Inflammatory macrophage (primary cell): ENCODE results near the gene TAF4.

ENCODE experiments used
- DNase-seq, 2 donors: peaks; one replicate each; pipeline ENCODE4 v3.0.0-alpha.2; 2020 to 2022

Gene TAF4

DNA sequence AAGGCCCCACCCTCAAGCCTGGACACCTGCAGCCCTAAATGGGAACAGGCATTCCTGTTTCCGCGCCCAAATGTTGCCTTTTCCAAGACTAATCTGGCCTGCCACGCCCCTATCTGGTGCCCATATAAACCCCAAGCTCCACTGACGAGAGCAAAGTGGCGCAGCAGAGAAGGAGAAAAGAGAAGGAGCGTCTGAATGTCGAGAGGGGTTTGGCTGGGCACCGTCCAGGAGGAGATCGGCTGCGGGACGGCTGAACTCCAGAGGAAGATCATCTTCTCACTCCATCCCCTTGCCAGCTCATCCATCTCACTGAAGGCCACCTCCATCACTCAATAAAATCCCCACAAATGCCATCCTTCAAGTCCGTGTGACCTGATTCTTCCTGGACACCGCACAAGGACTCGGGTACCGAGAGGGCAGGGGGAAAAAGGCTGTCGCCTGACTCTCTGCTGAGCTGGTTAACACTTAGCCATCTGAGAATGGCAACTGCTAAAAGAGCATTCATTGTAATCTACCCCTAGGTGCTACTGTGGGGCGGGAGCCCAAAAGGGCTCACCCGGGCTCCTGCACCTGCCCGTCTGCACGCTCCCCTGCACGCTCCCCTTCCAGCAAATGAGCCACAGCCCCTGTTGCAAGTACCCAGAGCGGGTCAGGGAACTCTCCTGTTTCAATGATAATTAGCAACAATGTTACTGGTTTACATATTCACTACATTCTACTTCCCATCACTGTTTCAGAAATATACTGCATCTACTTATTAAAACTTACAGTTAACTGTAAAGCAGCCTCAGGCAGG is 23.5 kb downstream of the TAF4 start:
- DNase-seq = no peak

- no peak for DNase-seq
Measured at GRCh38 chr20:62040933-62041332, 24.7 kb downstream of the TAF4 start.

GRCh38 chr20:62040381-62040922 is 25.2 kb downstream of the TAF4 start:
- no peak for DNase-seq

GRCh38 chr20:62039738-62040137 is 25.9 kb downstream of the TAF4 start:
- DNase-seq = no peak

DNA sequence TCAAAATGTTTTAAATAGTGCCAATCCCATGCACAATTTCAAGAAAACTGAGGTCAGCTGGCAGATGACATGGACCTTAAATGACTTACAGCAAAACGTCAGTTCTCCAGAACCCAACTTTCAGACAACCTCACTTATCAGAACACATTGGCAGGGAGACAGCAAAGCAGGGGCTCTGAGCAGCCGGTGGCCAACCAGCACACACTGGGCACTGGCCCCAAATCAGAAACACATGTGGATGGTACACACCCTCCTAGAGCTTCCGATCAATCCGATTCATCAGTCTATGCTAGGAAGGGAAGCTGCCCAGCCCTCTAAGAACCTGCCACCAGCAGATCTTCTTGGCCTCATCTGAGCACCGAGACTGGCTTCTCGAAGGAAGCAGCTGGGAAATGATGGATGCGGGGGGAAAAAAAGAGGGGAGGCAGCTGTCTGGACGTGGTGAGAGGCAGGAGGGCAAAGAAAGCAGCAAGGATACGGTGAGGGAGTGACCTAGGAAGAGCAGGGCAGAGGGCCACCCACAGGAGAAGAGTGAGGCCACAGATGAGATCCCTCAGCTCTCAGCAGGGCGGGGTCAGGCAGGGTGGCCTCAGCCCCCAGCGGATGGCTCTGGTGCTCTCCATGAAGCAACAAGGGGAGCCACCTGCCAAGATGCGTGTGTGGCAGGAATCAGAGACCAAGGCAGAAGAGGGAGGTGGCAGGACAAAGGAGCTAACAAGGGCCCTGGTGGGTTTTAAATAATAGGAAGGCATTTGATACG is 32.9 kb downstream of the TAF4 start:
- DNase-seq = no peak

DNA sequence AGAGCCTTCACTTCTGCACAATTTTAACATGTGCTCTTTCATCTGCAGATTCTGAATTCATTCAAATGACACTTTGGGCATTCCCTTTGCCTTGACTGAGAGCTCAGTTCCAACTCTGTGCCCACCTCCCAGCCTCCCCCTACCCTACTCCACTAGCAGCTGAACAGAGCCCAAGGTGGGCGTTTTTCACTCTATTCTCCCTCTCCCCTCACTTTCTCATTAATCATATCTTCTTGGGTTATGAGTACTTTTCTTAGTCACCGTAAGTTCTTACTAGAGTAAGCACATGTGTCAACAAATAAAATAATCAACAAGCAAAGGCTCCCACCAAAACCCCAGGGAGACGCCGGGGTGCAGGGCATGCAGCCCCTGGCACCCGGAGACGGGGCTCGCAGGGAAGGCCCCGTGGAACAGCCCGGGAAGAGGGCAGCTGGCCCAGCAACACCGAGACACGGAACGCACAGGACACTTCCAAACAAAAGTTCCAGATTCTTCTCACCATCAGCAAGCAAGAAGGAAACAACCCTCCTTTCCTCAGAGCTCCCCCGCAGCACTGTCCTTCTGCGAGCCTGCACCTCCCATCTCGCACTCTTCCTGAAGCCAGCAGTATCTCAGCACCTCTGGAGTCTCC is 34.1 kb downstream of the TAF4 start:
- no peak for DNase-seq

GRCh38 chr20:62030834-62031434 is 34.7 kb downstream of the TAF4 start:
- DNase-seq = no peak

DNA sequence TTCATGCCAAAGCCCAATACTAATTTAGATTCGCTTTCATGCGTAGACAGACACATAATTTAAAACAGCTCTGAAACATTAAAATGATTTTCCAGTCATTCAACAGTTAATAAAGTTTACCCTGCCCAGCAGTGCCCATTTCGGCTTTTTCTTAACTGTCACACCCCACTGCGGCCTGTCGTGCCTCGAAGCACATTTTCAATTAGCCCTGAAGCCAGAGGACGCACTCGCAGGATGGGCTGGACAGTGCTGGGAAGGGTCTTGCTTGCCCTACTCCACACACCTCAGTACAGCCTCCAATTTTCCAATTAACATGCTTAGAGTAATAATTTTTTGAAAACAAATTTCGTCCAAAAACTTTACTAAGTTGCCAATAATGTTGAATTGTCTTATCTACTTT is 35.3 kb downstream of the TAF4 start:
- DNase-seq = no peak

DNA sequence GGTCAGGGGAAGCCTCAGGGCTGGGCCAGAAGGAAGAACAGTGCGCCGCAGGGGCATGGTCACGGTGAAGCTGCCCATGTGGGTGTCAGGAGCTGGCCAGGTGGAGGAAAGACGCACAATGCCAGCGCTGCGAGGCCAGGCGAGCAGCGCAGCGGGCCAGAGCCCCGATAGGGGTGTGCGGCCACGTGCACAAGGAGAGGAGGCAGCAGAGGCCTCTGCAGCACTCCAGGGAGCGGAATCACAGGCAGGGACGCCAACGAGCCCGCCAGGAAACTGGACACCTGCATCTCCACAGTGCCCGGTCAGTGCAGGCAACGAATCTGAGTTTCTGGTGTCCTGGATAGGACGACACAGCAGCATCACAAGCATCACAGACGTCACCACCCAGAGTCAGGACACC is 35.7 kb downstream of the TAF4 start:
- DNase-seq = no peak

DNA sequence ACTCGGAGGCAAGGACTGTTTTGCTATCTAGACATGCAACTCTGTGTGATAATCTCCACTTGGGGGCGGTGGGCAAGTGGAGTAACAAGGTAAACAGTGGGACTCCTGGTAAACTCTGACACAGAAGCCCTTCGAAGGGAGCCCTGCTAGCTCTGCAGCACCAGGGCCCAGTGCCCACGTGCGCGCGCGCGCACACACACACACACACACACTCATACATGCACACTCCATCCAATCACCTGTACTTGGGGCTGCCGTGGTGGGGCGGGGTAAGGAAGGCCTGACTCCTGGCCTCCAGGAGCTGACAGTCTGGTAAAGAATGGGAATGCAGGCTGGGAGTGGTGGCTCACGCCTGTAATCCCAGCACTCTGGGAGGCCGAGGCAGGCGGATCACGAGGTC is 36.4 kb downstream of the TAF4 start:
- no peak for DNase-seq

GRCh38 chr20:62028384-62028783 is 37.3 kb downstream of the TAF4 start:
- no peak for DNase-seq

- no peak for DNase-seq
Measured at GRCh38 chr20:62027698-62028321, 37.9 kb downstream of the TAF4 start.

DNA sequence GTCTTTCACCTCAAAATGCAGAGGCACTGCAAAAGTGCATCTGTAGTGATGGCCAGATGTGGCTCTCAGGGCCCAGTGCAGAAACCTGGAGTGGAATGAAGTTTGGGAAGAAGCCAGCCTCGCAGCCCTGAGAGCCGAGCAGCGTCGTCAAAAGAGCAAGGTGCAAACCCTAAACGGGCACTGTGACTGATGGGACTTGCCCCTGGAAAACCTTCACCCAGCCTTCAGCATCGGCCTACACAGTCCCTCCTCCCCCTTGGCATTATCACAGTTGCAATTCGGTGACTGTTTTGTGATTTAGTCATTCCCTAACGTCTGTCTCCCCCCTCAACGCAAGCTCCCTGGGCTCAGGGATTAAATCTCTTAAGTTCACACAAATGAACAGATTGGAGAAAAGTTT is 38.6 kb downstream of the TAF4 start:
- no peak for DNase-seq

DNA sequence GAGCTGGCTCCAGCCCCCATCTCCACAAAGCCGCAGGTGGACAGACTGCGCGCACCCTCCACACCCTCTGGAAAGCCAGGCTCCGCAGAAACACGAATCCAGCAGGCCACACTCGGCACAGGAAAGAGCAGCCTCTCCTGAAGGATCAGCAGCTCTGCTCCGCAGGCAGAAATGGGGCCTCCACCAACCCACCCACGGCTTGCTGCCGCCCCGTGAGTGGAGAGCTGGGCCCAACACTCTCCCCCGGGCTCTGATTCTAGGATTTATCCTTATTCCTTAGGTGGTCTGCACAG is 39.2 kb downstream of the TAF4 start:
- no peak for DNase-seq

DNA sequence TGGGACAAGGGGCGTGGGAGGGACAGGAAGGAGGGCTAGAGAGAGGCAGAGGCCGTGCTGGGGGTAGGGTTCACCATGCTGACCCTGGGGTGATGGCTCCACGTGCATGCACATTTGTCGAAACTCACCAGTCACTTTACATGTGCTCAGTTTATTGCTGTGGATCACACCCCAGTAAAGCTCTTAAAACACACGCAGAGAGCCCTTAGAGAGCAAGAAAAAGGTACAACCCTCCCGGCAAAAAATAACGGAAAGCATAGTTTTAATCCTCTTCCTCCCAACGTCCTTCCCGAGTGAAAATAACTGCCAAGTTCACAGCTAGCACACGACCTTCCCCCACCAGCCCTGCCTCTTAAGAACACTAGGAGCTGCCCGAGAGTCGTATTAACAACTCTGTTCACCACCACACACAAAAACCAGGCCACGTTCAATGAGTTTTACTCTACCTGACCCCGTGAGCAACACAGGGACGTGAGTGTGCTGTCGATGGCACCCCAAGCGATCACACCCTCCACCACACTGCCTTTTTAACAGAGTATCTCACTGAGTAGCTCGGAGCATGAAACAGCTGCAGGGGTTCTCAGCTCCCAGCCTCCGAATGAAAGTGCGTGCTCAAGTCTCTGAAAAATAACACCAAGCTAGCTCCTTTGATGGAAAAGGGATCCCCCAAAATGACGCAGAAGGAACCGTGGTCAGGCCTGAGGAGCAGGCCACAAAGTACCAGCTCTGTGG is 39.7 kb downstream of the TAF4 start:
- peak; percentile 3 for DNase-seq

DNA sequence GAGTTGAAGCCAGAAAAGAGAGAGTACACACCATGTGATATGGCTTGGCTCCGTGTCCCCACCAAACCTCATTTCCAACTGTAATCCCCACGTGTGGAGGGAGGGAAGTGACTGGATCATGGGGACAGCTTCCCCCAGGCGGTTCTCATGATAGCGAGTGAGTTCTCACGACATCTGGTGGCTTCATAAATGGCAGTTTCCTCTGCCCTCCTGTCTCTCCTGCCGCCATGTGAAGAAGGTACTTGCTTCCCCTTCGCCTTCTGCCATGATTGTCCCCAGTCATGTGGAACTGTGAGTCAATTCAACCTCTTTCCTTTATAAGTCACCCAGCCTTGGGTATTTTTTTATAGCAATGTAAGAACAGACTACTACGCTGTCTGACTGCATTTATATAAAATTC is 40.3 kb downstream of the TAF4 start:
- DNase-seq = peak; percentile 42 to 77

- DNase-seq = no peak
Measured at GRCh38 chr20:62023935-62024334, 41.7 kb downstream of the TAF4 start.

GRCh38 chr20:62022575-62023139 is 43.0 kb downstream of the TAF4 start:
- no peak for DNase-seq

- no peak for DNase-seq
Measured at GRCh38 chr20:62021793-62022385, 43.8 kb downstream of the TAF4 start.

- DNase-seq = no peak
Measured at GRCh38 chr20:62020935-62021701, 44.6 kb downstream of the TAF4 start.
